ENCODE data around the gene LIME1.

Gene LIME1

DNA sequence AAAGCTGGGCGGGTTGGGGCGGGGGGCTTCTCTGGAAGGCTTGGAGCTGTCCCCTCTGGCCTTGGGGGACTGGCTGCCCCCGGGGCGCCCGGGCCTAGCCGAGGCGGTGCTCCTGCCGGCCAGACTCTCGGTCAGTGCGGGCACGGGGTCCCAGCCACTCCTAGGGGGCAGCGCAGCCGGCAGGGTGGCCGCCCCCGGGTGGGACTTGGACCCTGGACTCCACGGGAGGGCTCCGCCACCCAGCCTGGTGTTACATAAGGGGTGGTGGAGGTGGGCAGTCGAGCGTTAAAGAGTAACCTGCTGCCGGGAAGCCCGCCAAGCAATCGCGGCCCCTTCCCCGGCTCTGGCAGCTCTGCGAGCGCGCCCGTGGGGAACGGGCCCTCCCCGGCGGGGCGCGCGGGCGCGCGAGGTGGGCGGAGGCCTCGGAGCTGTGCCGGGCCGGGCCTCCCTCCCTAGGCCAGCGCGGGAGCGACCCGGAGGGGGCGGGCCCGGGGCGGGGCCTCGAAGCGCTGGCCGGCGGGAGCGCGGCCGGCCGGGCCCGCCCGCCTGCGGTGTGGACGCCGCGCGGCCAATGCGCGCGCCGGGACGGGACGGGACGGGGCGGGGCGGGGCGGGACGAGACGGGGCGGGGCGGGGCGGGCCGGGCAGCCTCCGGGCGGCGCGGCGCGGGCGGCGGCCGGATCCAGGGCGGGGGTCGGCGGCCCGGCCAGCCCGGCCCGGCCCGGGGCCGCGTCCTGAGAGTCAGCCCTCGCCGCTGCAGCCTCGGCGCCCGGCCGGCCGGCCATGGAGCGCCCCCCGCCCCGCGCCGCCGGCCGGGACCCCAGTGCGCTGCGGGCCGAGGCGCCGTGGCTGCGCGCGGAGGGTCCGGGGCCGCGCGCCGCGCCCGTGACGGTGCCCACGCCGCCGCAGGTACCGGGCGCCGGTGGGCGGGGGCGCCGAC, 2.9 kb downstream of the LIME1 start, which contains the start of gene SLC2A4RG:
Gene SLC2A4RG, plus strand, starts transcription at position 647 of the 940 bp plus-strand sequence. Its CDS starts 137 bp downstream, at position 784.
- peak; percentile 56 for DNase-seq (ENCODE audit: low read depth)

DNA sequence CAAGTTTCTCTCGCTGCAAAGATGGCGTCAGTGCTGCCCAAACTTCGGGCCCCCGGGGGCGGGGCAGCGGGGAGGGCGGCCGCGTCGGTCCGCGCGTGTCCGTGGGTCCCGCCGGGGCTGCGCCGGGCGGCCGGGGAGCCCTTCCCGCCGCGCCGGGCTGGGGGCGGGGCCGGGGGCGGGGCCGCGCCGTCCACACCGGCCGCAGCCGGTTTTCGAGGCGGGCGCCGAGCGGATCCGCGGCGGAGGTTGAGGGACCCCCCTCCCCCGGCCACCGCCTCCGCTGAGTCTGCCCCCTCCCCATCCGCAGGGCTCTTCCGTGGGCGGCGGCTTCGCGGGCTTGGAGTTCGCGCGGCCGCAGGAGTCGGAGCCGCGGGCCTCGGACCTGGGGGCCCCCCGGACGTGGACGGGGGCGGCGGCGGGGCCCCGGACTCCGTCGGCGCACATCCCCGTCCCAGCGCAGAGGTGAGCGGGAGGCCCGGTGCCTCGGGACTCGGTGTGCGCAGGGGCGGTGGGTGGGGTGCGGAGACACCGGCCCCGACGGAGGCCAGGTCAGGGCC, 3.7 kb downstream of the LIME1 start:
- DNase-seq (ENCODE audit: low read depth) = peak; percentile 63

DNA sequence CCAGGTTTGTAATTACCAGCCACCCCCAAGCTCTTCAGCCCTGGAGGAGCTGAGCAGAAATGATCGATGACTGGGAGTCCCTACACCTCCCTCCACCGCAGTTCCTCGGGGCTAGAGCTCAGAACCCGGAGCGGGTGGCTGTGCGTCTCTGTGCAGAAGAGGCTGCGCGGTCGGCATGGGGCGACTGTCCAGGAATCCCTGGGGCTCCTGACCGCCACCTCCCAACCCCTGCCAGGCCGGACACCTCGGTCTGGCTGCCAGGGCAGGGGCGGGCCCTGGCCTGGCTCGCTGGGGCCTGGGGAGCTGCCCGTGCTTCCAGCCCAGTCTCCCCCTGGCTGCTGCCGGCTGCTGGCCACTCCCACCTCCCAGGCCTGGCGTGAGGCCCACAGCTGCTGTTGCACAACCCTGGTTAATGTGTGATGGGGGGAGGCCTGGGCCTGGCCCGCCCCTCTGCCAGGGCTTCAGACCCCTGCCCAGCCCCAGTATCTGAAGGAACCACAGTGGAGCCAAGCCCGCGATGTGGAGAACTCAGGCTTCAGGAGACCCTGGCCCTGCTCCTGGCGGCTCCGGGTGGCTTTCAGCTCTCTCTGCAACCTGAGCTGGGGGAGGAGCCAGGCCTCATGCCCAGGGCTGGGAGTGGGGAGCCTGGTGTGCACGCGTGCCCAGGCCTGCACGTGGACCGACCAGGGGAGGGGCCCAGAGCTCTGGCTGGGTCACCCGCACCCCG, 4.3 kb downstream of the LIME1 start:
- DNase-seq (ENCODE audit: low read depth) = no peak

DNA sequence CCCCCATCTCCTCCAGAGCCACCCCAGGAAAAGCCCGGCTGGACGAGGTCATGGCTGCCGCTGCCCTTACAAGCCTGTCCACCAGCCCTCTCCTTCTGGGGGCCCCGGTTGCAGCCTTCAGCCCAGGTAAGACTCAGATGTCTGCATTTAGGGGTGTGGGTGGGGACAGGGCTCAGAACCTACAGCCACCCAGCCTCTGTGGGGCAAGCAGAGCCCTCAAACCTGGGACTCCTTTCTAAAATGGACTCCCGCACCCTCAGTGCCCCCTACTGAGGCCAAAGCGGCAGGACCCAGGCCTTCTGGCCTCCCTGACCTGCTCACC, 4.9 kb downstream of the LIME1 start:
- DNase-seq (ENCODE audit: low read depth) = no peak

DNA sequence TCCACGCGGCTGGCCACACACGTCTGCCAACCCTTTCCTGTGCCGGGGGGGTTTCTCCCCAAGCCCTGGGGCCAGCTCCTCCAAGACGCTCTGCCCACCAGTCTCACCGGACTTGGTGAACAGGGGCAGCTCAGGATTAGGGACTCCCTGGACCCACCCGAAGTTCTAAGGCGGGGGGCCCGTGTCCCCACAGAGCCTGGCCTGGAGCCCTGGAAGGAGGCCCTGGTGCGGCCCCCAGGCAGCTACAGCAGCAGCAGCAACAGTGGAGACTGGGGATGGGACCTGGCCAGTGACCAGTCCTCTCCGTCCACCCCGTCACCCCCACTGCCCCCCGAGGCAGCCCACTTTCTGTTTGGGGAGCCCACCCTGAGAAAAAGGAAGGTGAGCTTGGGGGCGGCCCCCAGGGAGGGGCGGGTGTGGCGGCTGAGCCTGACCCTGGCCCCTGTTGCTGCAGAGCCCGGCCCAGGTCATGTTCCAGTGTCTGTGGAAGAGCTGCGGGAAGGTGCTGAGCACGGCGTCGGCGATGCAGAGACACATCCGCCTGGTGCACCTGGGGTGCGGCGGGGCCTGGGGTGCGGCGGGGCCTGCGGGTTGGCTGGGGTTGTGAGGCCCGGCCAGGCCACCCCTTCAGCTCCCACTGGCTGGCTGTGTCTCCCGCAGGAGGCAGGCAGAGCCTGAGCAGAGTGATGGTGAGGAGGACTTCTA, 5.4 kb downstream of the LIME1 start:
- no peak for DNase-seq (ENCODE audit: low read depth)

DNA sequence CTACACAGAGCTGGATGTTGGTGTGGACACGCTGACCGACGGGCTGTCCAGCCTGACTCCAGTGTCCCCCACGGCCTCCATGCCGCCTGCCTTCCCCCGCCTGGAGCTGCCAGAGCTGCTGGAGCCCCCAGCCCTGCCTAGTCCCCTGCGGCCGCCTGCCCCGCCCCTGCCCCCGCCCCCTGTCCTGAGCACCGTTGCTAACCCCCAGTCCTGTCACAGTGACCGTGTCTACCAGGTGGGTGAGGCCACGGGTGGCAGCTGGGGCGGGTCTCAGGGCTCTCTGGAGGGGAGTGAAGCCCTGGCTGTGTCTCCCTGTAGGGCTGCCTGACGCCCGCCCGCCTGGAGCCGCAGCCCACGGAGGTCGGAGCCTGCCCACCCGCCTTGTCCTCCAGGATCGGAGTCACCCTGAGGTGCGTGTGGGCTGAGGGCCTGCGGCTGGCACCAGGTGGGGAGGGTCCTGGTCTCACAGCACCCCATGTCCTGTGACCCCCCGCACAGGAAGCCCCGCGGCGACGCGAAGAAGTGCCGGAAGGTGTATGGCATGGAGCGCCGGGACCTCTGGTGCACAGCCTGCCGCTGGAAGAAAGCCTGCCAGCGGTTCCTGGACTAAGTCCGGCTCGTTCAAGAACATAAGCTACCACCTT, 6.0 kb downstream of the LIME1 start:
- DNase-seq (ENCODE audit: low read depth) = no peak

DNA sequence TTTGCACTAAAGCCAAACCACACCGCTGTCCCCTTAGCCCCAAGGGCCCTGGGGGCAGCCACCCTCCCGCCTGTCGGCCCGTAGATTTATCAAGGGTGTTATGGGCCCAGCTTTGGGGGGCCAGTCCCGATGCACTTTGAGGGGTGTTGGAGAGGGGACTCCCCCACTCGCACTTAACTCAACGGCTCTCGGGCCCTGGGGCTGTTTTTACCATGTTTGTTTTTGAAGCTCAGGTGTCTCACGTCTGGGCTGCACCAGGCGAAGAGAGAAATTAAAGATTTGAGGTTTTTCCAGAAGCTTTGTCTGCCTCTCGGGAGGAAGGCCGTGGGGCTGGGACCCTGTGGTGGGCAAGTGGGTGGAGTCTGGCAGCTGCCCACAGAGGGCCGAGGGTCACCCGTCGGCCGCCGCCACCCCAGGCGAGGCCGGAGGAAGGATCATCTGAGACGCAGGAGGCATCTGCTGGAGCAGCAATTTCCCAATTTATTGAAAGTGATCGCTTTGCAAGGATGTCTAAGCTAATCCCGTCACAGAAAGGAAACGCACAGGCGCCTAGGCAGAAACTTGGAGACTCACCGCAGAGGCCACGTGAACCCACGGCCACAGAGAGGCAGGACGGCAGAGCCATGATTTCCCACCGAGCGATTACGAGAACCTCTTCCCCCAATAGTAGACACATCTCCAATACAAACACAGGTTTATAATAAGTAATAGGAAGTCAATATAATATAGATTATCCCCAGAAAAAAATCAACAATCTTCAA, 6.9 kb downstream of the LIME1 start:
- DNase-seq (ENCODE audit: low read depth) = no peak

DNA sequence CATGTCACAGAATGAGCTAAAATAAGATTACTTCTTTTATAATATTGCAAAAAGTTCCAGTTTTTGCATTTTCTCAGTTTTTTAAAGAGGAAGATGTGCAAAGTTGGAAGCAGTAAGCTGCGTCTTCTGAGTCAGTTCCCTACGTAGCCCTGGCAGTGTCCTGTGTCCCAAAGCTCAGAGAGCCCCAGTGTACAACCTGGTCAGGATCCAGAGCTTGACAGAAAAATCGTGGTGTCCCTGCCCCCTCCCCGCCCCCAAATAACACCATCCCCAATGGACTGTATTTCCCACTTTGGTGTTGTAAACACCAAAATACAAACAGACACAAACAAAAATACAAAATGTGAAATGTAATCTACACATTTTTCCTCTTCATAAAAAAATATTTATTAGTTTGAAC, 7.7 kb downstream of the LIME1 start:
- no peak for DNase-seq (ENCODE audit: low read depth)

DNA sequence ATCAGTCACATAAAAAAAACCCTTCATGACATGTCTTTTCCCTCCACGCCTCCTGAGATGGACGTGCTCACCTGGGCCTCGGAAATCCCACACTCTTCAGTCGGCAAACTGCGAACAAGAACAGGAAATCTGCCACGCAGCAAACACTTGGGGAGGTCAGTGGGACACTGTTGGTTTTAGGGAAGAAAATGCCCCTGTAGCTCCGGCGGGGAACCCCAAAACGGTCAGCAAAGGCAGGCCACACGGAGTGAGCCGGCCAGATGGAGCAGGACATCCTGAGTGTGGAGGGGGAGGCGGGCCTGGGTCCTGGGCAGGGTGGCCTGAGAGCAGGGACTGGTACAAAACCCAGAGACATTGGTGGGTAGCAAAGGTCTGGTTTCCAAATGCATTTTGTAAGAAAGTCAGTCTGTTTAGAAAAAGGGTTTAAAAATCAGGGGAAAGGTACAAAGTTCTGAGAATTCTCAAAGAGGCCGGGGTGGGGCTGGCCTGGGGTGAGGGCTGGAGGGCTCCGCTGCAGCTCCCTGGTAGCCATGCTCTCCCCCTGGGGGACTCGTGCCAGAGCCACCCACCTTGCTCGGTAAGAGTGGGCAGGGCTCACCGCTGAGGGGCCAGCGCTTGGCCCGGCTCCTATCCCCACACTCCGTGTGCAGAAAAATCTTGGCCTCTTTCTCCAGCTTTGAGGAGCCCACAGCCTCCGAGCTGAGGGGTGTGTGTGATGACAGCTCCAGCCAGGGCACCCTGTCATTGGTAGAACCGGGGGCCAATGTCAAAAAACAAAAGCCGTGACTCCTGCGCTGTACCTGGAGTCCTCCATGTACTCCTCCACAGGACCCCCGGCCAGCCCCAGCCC, 8.3 kb downstream of the LIME1 start:
- no peak for DNase-seq (ENCODE audit: low read depth)

DNA sequence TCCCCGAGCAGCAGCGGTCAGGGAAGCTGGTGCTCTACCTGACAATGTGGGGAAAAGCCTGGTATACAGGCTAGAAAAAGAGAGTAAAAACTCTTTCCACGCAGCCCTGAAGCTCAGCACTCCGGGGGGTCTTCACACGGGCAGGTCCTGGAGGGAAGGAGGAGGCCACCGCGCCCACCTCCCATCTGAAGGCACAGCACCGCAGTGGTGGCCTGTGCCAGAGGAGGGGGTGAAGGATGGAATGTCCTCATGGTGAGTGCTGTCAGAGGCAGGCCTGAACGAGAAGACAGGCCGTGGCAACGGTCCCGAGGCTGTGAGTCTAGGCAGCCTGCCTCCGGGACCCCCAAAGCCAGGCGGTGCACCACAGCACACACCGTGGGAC, 9.0 kb downstream of the LIME1 start:
- DNase-seq (ENCODE audit: low read depth) = no peak

DNA sequence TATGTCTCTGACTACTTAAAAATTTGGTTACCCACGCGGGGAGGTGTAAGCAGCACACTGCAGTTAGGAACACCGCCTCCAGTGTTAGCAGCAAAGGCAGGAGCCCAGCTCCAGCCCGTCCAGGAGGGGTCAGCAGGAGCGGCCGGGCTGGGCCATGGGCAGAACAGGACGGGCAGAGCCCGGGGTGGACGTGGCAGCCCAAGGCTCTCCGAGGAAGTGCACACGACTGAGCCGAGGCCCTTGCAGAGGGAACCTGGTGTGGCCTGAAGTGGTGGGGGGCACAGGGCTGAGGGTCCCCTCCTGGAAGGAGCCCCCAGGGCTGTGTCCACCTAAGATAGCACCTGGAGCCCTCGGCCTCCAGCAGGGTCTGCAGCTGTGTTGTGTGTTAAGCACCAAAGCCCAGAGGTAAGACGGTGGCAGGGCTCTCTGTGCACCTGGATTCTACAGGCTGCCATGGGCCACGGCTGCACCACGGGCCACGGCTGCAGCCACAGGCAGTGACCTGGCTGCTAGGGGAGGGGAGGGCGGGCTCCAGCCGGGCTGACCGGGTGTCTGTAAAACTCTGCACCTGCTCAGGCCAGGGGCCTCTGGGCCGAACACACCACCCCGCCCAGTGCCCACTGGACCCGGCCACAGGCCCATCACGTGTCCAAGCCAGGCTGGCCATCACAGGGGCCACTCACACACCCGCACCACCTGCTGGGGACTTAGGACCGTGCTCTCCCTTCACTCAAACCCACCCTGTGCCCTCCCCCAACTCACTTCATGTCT, 9.7 kb downstream of the LIME1 start:
- DNase-seq (ENCODE audit: low read depth) = no peak

DNA sequence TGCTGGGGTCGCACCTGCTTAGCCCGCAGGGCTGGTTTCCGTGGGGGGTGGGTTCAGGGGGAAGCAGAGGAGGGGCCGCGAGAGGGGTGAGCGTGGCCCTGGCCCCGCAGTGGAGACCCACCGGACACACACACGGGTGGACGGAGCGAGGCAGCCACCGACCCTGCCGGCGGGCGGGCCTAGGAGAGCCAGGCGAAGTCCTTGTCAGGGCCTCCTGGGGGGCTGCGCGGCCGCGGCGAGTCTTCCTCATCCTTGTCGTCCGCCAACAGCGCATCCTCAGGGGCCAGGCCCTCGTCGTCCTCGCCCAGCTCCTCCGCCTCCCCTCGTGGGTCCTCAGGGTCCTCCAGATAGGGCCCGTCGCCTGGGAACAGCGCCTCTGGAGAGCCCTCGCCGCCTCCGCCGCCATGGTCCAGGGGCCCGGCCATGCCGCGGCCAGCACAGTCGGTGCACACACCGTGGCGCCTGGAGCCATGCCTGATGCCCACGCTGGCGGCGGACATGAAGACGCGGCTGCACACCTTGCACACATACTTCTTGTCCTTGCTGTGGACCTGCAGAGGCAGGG, 10.4 kb downstream of the LIME1 start:
- no peak for DNase-seq (ENCODE audit: low read depth)

DNA sequence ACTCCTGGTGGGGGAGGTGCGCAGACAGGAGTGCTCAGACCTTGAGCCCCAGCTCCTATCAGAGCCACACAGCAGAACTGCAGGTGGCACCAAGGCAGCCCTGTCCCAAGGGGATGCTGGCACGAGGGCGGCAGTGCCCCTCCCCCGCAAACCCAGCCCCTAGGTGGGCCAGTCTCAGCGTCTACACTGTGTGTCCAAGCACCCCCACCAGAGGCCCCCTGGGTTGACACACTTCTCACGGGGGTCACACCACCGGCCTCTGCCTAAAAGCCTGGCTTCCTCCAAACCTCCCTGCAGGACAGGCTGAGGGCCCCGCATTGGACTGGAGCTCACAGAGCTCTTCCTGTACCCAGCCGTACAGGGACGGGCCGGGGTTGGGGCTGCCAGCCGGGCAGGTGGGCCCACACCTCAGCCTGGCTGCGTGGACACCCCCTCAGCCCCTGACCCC, 11.2 kb downstream of the LIME1 start:
- DNase-seq (ENCODE audit: low read depth) = no peak

DNA sequence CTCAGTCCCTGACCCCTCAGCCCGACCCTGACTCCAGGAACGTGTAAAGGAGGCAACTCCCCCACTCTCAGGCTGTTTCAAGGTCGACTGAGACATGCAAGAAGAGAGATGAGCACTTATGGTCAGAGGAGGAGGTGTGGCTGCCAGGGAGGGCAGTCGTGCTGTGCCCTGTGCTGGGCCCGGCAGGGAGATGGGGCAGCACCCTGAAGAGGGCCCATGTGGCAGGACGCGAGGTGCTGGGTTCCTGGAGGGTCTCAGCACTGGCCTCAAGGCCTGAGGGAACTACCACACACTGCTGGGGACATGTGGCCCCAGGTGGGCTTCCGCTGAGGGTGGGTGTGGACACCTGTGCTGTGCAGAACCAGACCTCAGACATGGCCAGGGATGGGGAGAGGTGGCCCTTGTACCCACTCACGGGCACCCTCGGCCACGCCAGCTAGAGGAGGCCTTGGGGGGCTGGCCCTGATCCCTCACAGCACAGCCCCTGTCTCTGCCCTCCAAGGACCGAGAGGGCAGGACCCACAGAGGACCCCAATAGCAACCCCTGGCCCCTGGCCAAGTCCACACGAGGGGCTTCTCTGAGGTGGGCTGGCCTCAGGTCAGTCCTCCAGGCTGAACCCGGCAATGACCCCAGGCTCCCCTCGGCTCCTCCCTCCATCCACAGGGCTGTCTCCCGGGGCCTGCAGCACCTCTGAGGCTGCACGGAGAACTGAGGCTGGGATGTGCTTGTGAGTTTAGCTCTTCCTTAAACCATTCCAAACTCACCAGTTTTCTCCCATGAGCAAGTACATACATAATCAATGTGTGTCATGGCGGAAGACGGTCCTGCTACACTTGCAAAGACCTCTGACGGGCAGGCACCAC, 11.8 kb downstream of the LIME1 start:
- DNase-seq (ENCODE audit: low read depth) = no peak

DNA sequence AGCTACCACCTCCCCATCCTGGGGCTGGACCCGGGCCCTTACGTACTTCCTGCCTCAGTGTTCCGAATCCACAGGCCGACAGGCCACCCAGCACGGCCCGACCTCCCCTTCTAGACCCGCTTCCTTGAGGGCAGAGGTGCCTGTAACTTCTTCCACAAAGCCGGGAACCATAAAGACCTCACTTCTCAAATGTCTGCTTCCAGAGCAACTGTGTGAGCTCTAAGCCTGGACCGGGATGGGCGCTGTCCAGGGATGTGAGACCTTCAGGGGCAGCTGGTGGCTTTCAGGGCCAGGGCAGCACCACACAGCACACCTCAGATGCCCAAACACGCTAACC, 12.4 kb downstream of the LIME1 start:
- DNase-seq (ENCODE audit: low read depth) = no peak

DNA sequence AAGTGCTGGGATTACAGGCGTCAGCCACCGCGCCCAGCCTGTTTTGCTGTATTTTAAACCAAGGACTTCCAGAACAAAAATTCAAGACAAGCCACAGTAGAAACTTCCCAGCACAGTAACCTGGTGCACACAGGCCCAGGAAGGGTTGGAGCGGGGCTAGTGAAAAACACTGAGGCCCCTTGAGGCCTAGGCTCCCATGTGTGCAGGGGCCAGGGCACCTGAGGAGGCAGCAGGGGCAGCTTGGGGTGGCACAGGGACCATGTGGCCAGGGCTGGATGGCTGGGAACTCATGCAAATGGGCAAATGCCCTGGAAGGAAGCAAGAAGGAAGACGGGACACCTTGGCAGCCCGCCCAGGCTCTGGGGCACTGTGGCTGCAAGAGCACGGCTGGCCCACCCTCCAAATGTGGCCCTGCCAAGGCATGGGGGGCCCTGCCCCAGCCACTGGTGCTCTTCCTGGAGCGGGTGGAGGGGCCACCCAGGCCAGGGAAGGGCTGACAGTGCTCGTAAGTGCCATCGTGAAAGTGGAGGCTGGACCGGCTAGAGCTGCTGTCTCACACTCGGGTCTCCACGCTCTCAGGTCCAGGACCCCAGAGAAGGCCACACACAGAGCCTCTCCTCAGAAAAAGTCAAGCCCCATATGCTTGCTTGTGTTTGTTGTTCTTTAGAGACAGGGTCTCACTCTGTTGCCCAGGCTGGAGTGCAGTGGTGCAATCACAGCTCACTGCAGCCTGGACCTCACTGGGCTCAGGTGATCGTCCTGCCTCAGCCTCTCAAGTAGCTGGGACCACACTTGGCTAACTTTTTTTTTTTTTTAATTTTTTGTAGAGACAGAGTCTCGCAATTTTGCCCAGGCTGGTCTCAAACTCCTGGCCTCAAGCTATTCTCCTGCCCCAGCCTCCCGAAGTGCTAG, 13.4 kb downstream of the LIME1 start:
- DNase-seq (ENCODE audit: low read depth) = no peak

All from T-helper 22 cell (primary cell).